ENCODE data around the gene ATP9B. TPM values are rescaled to one million over a fixed set of nuclear protein-coding genes. Genes with fewer than 3 reads are reported as not detected.
"Not testable (repeated sequence)": the region's sequence is repeated elsewhere in the genome, so short reads cannot be mapped to it uniquely, and the experiment has no call there.

ATP9B gene
- total RNA-seq, 1 donor from 2014 or later = 30.2 TPM

GRCh38 chr18:79123948-79124347 is 54.8 kb downstream of the ATP9B start:
- intact Hi-C loops (cut with micrococcal nuclease) = no loop called here

GRCh38 chr18:79129120-79129519 is 59.9 kb downstream of the ATP9B start:
- intact Hi-C loops (cut with micrococcal nuclease) = no loop called here

GRCh38 chr18:79133724-79134123 is 64.5 kb downstream of the ATP9B start:
- intact Hi-C loops (cut with micrococcal nuclease) = no loop called here

GRCh38 chr18:79135924-79136323 is 66.7 kb downstream of the ATP9B start:
- intact Hi-C loops (cut with micrococcal nuclease) = no loop called here

- intact Hi-C loops (cut with micrococcal nuclease) = no loop called here
Observed at GRCh38 chr18:79136742-79137141, 67.5 kb downstream of the ATP9B start.

- intact Hi-C loops (cut with micrococcal nuclease) = no loop called here
Observed at GRCh38 chr18:79139206-79139605, 70.0 kb downstream of the ATP9B start.

GRCh38 chr18:79147014-79147413 is 77.8 kb downstream of the ATP9B start:
- intact Hi-C loops (cut with micrococcal nuclease) = no loop called here

- intact Hi-C loops (cut with micrococcal nuclease) = no loop called here
Observed at GRCh38 chr18:79151191-79151590, 82.0 kb downstream of the ATP9B start.

GRCh38 chr18:79156327-79156726 is 87.1 kb downstream of the ATP9B start:
- intact Hi-C loops (cut with micrococcal nuclease) = no loop called here

- intact Hi-C loops (cut with micrococcal nuclease) = no loop called here
Observed at GRCh38 chr18:79164706-79165105, 95.5 kb downstream of the ATP9B start.

GRCh38 chr18:79166702-79167101 is 97.5 kb downstream of the ATP9B start:
- intact Hi-C loops (cut with micrococcal nuclease) = no loop called here

GRCh38 chr18:79167526-79168190 is 98.5 kb downstream of the ATP9B start:
- intact Hi-C loops (cut with micrococcal nuclease) = no loop called here

- intact Hi-C loops (cut with micrococcal nuclease) = no loop called here
Observed at GRCh38 chr18:79169958-79170555, 100.9 kb downstream of the ATP9B start.

- intact Hi-C loops (cut with micrococcal nuclease) = not testable (repeated sequence)
Observed at GRCh38 chr18:79172331-79172730, 103.1 kb downstream of the ATP9B start.

- intact Hi-C loops (cut with micrococcal nuclease) = no loop called here
Observed at GRCh38 chr18:79173742-79174141, 104.5 kb downstream of the ATP9B start.

GRCh38 chr18:79178113-79178531 is 108.9 kb downstream of the ATP9B start:
- intact Hi-C loops (cut with micrococcal nuclease) = no loop called here

- intact Hi-C loops (cut with micrococcal nuclease) = no loop called here
Observed at GRCh38 chr18:79182047-79182713, 113.0 kb downstream of the ATP9B start.

GRCh38 chr18:79185648-79186047 is 116.5 kb downstream of the ATP9B start:
- intact Hi-C loops (cut with micrococcal nuclease) = no loop called here

- intact Hi-C loops (cut with micrococcal nuclease) = no loop called here
Observed at GRCh38 chr18:79186649-79187048, 117.5 kb downstream of the ATP9B start.

GRCh38 chr18:79187532-79188277 is 118.5 kb downstream of the ATP9B start:
- intact Hi-C loops (cut with micrococcal nuclease) = no loop called here

- intact Hi-C loops (cut with micrococcal nuclease) = no loop called here
Observed at GRCh38 chr18:79191418-79191817, 122.2 kb downstream of the ATP9B start.

- intact Hi-C loops (cut with micrococcal nuclease) = no loop called here
Observed at GRCh38 chr18:79191956-79192355, 122.8 kb downstream of the ATP9B start.

All from T-helper 2 cell treated with Interferon-gamma antibody and Interleukin-4, amounts not matched to agents 100 ng/mL and 5 ng/mL, for 36 hours (primary cell).